HEK293 (cell line): ENCODE measurements around the gene LRRN1.

Experiments
- CTCF ChIA-PET: fragments of 350-600 bp; formaldehyde crosslinking; extraction: SDS; loops from one replicate; lab custom pipeline; 2021; ENCODE audit warnings: antibody characterized with exemption; lab: Yijun Ruan, JAX
- POLR2A ChIA-PET: fragments of 300-600 bp; formaldehyde crosslinking; extraction: SDS; loops from one replicate; lab custom pipeline; 2020; ENCODE audit warnings: antibody characterized with exemption, inconsistent platforms; lab: Yijun Ruan, JAX
- H3K27ac ChIP-seq: fragments of 200-500 bp; sonication (Bioruptor generic); 2 replicates; pipeline ENCODE4 v1.5.1; 2014; ENCODE audit warnings: low read depth, low read length, control low read depth, inconsistent platforms; ENCODE audit errors: extremely low read depth
- H3K36me3 ChIP-seq, 2 experiments: fragments of 200-500 bp in 1 of 2; sonication (Bioruptor generic) in 1 of 2; 1 replicate in 1 of 2; 2 replicates in 1 of 2; pipeline ENCODE4 v1.5.1; 2014 to 2017; ENCODE audit warnings: inconsistent platforms in 2 of 2, low read length in 2 of 2; ENCODE audit not compliant: control insufficient read depth in 2 of 2, insufficient read depth in 1 of 2
- H3K4me1 ChIP-seq: fragments of 200-500 bp; sonication (Bioruptor generic); 2 replicates; pipeline ENCODE4 v1.5.1; 2014; ENCODE audit warnings: mild to moderate bottlenecking, low read length, inconsistent platforms; ENCODE audit not compliant: control insufficient read depth, insufficient read depth
- H3K4me3 ChIP-seq: 2 replicates; pipeline ENCODE4 v1.5.1; 2011; ENCODE audit warnings: low read depth, mild to moderate bottlenecking, control low read depth, low read length, moderate library complexity
- H3K9me3 ChIP-seq: fragments of 200-500 bp; sonication (Bioruptor generic); 2 replicates; pipeline ENCODE4 v1.5.1; 2014; ENCODE audit warnings: low read depth, low read length, inconsistent platforms; ENCODE audit not compliant: control insufficient read depth, insufficient read depth
- PRDM4 ChIP-seq: fragments of 450-650 bp; formaldehyde crosslinking; IDR thresholded peaks from 2 replicates; pipeline ENCODE4 v1.5.1; 2017; ENCODE audit warnings: missing biosample characterization, missing genetic modification characterization
- SCRT2 ChIP-seq: fragments of 450-650 bp; formaldehyde crosslinking; IDR thresholded peaks from 2 replicates; pipeline ENCODE4 v1.5.1; 2016; ENCODE audit warnings: missing biosample characterization, missing genetic modification characterization
- SP3 ChIP-seq: fragments of 450-650 bp; formaldehyde crosslinking; IDR thresholded peaks from 2 replicates; pipeline ENCODE4 v1.5.1; 2016; ENCODE audit warnings: missing biosample characterization, missing genetic modification characterization
- TRIM28 ChIP-seq: IDR thresholded peaks from 2 replicates; pipeline ENCODE4 v1.6.1; 2011; ENCODE audit warnings: low read length, control low read depth, borderline replicate concordance
- ZBTB11 ChIP-seq: fragments of 450-650 bp; formaldehyde crosslinking; conservative IDR thresholded peaks from 2 replicates; pipeline ENCODE4 v1.5.1; 2016; ENCODE audit warnings: low read depth, missing biosample characterization, missing genetic modification characterization
- ZNF132 ChIP-seq: fragments of 450-650 bp; formaldehyde crosslinking; IDR thresholded peaks from 2 replicates; pipeline ENCODE4 v1.5.1; 2017; ENCODE audit warnings: missing biosample characterization, missing genetic modification characterization, borderline replicate concordance
- ZNF140 ChIP-seq: fragments of 450-650 bp; formaldehyde crosslinking; IDR thresholded peaks from 2 replicates; pipeline ENCODE4 v1.5.1; 2016; ENCODE audit warnings: missing biosample characterization, missing genetic modification characterization
- ZNF223 ChIP-seq: fragments of 450-650 bp; formaldehyde crosslinking; IDR thresholded peaks from 2 replicates; pipeline ENCODE4 v1.5.1; 2016; ENCODE audit warnings: missing biosample characterization, missing genetic modification characterization
- ZNF350 ChIP-seq: fragments of 450-650 bp; formaldehyde crosslinking; IDR thresholded peaks from 2 replicates; pipeline ENCODE4 v1.5.0; 2017; ENCODE audit warnings: missing biosample characterization, mild to moderate bottlenecking, missing genetic modification characterization
- ZNF501 ChIP-seq: fragments of 450-650 bp; formaldehyde crosslinking; IDR thresholded peaks from 2 replicates; pipeline ENCODE4 v1.5.1; 2016; ENCODE audit warnings: missing biosample characterization, missing genetic modification characterization
- ZNF529 ChIP-seq: fragments of 450-650 bp; formaldehyde crosslinking; IDR thresholded peaks from 2 replicates; pipeline ENCODE4 v1.5.1; 2017; ENCODE audit warnings: missing genetic modification characterization, missing biosample characterization; ENCODE audit not compliant: insufficient replicate concordance
- ZNF548 ChIP-seq: fragments of 450-650 bp; formaldehyde crosslinking; IDR thresholded peaks from 2 replicates; pipeline ENCODE4 v1.5.1; 2016; ENCODE audit warnings: missing biosample characterization, missing genetic modification characterization
- ZNF626 ChIP-seq: fragments of 450-650 bp; sonication (Bioruptor Pico); formaldehyde crosslinking; IDR thresholded peaks from 2 replicates; pipeline ENCODE4 v1.5.1; 2018; ENCODE audit warnings: missing biosample characterization, missing genetic modification characterization, inconsistent platforms
- ZNF704 ChIP-seq: fragments of 450-650 bp; formaldehyde crosslinking; IDR thresholded peaks from 2 replicates; pipeline ENCODE4 v1.5.1; 2016; ENCODE audit warnings: missing biosample characterization, missing genetic modification characterization

LRRN1 gene

GRCh38 chr3:3772338-3772737 lies 26.9 kb upstream of the LRRN1 start (continued):
- TF ChIP-seq ZNF350 (no peak), ZNF704 (no peak), TRIM28 (no peak), ZNF529 (tag by site-specific recombination) (no peak), SP3 (tag by site-specific recombination) (no peak), ZNF223 (tag by site-specific recombination) (no peak), ZNF626 (tag by site-specific recombination) (no peak), PRDM4 (tag by site-specific recombination) (no peak), ZNF132 (no peak), ZNF140 (tag by site-specific recombination) (no peak)
- TF ChIP-seq, all 188 proteins: peak for 0

- Histone ChIP-seq H3K27ac (no peak overlapping the region), H3K36me3 (peaks cover 0 to 4% of the 10 kb centered on the region in 2 experiments; a peak in 1 of 3 replicates), H3K9me3 (no peaks in the 10 kb centered on the region), H3K4me3 (no peak overlapping the region), H3K4me1 (no peaks in the 10 kb centered on the region)
- POLR2A ChIA-PET = no interaction called here
- TF ChIP-seq ZNF548 (tag by site-specific recombination) = no peak
- TF ChIP-seq SCRT2 (tag by site-specific recombination) = no peak
- CTCF ChIA-PET = no interaction called here
Measured at GRCh38 chr3:3772920-3773319, 26.3 kb upstream of the LRRN1 start.

GRCh38 chr3:3776607-3777006 lies 22.6 kb upstream of the LRRN1 start:
- H3K4me3 ChIP-seq = no peak overlapping the region
- POLR2A ChIA-PET = no interaction called here
- H3K9me3 ChIP-seq = no peaks in the 10 kb centered on the region
- H3K4me1 ChIP-seq = no peaks in the 10 kb centered on the region
- CTCF ChIA-PET = no interaction called here
- no peak overlapping the region for H3K27ac ChIP-seq
- peaks cover 0 to 4% of the 10 kb centered on the region in 2 experiments; a peak in 1 of 3 replicates for H3K36me3 ChIP-seq
- no peak for TF ChIP-seq ZBTB11 (tag by site-specific recombination)

- Histone ChIP-seq H3K4me1 (no peaks in the 10 kb centered on the region), H3K9me3 (no peaks in the 10 kb centered on the region), H3K36me3 (peaks cover 0 to 4% of the 10 kb centered on the region in 2 experiments; a peak in 1 of 3 replicates)
- CTCF ChIA-PET = no interaction called here
- no peak for TF ChIP-seq ZNF501 (tag by site-specific recombination)
- TF ChIP-seq, all 188 proteins: peak for 0
- no peak overlapping the region for H3K27ac ChIP-seq
- POLR2A ChIA-PET = no interaction called here
- no peak overlapping the region for H3K4me3 ChIP-seq
Measured at GRCh38 chr3:3778216-3778615, 21.0 kb upstream of the LRRN1 start.
